Measurements from ENCODE around the gene CDH5.
A peak's percentile ranks its signal among the peaks of the same experiment; 100 is the strongest.

- TF ChIP-seq ZNF234 (CRISPR knock-in tag; conservative IDR thresholded peaks at IDR 0.05) (no peak), ZEB1 (IDR thresholded peaks at IDR 0.05; ENCODE audit: insufficient replicate concordance, low read depth) (no peak), ZNF557 (CRISPR knock-in tag; IDR thresholded peaks at IDR 0.05) (no peak), YY1 (IDR thresholded peaks at IDR 0.05; ENCODE audit: insufficient read depth, insufficient replicate concordance, low read depth, low read length) (no peak), SMAD3 (CRISPR knock-in tag; IDR thresholded peaks at IDR 0.05) (no peak), CTCF (CRISPR knock-in tag; IDR thresholded peaks at IDR 0.05) (0 out of 2 replicates have a peak, but pooled peaks have one; percentile 25), BHLHE40 (IDR thresholded peaks at IDR 0.05; ENCODE audit: low read length) (peak; percentile 16; the same call in 1 of the 2 replicates), NRL (CRISPR knock-in tag; IDR thresholded peaks at IDR 0.05; ENCODE audit: borderline replicate concordance) (no peak; the same call in 1 of the 2 replicates), CHD4 (IDR thresholded peaks at IDR 0.05; ENCODE audit: borderline replicate concordance, low read length) (no peak), GABPA (IDR thresholded peaks at IDR 0.05; ENCODE audit: low read depth, low read length) (no peak), GABPA (CRISPR knock-in tag; IDR thresholded peaks at IDR 0.05; ENCODE audit: low read depth) (no peak), ZNF678 (CRISPR knock-in tag; IDR thresholded peaks at IDR 0.05) (no peak), RFXANK (CRISPR knock-in tag; IDR thresholded peaks at IDR 0.05) (no peak), POLR2A (IDR thresholded peaks at IDR 0.05; ENCODE audit: insufficient read depth in 1 of 2, low read depth in 2 of 2, low read length in 2 of 2) (no peak), ONECUT2 (CRISPR knock-in tag; IDR thresholded peaks at IDR 0.05) (no peak; the same call in 1 of the 2 replicates)
Observed at GRCh38 chr16:66326991-66327513, 39.4 kb upstream of the CDH5 start.

Measured in HepG2 (cell line).